ENCODE data around the gene NIPBL.
"Not testable (repeated sequence)": the region's sequence is repeated elsewhere in the genome, so short reads cannot be mapped to it uniquely, and the experiment has no call there.

- TF ChIP-seq CTCF (IDR thresholded peaks at IDR 0.05; ENCODE audit: insufficient read depth, low read length, poor library complexity, severe bottlenecking); EZH2phosphoT487 (conservative IDR thresholded peaks at IDR 0.05; ENCODE audit: low read length): not testable (repeated sequence)
These were observed 222.7 kb downstream of the NIPBL start for GRCh38 chr5:37099267-37099666.

Measured in SU-DHL-6 (cell line).